Activated CD8-positive, alpha-beta memory T cell treated with anti-CD3 and anti-CD28 coated beads for 4 hours (primary cell): ENCODE results near the gene PREX1.

Experiments used
- DNase-seq, 2 donors: peaks; one replicate each; pipeline ENCODE4 v3.0.0-alpha.2; 2020; ENCODE audit warnings: low read depth in 2 of 2

PREX1 gene

GRCh38 chr20:48658198-48658476 lies 169.7 kb downstream of the PREX1 start:
- DNase-seq = no peak

- peak; percentile 26 to 47 for DNase-seq
These were observed 170.2 kb downstream of the PREX1 start for GRCh38 chr20:48657426-48658197.

GRCh38 chr20:48656661-48657211 lies 171.1 kb downstream of the PREX1 start:
- DNase-seq = no peak

- no peak for DNase-seq
These were observed 171.7 kb downstream of the PREX1 start for GRCh38 chr20:48656137-48656536.

GRCh38 chr20:48653706-48654051 lies 174.1 kb downstream of the PREX1 start:
- no peak for DNase-seq

GRCh38 chr20:48652961-48653705 lies 174.7 kb downstream of the PREX1 start:
- DNase-seq = no peak

- no peak for DNase-seq
These were observed 175.8 kb downstream of the PREX1 start for GRCh38 chr20:48651960-48652359.

- DNase-seq = no peak
These were observed 176.5 kb downstream of the PREX1 start for GRCh38 chr20:48651271-48651670.

- no peak for DNase-seq
These were observed 177.9 kb downstream of the PREX1 start for GRCh38 chr20:48649868-48650267.

- no peak for DNase-seq
These were observed 178.6 kb downstream of the PREX1 start for GRCh38 chr20:48649104-48649626.

- DNase-seq = no peak
These were observed 179.2 kb downstream of the PREX1 start for GRCh38 chr20:48648482-48649051.

- DNase-seq = no peak
These were observed 179.9 kb downstream of the PREX1 start for GRCh38 chr20:48647858-48648257.

- DNase-seq = no peak
These were observed 182.1 kb downstream of the PREX1 start for GRCh38 chr20:48645666-48646065.

- DNase-seq = no peak
These were observed 183.4 kb downstream of the PREX1 start for GRCh38 chr20:48644286-48644828.

GRCh38 chr20:48642105-48642880 lies 185.5 kb downstream of the PREX1 start:
- DNase-seq = no peak

- DNase-seq = no peak
These were observed 186.9 kb downstream of the PREX1 start for GRCh38 chr20:48640871-48641270.

GRCh38 chr20:48639899-48640298 lies 187.9 kb downstream of the PREX1 start:
- no peak for DNase-seq

GRCh38 chr20:48638546-48638945 lies 189.3 kb downstream of the PREX1 start:
- DNase-seq = no peak

GRCh38 chr20:48637461-48637860 lies 190.3 kb downstream of the PREX1 start:
- DNase-seq = no peak

- DNase-seq = no peak
These were observed 191.5 kb downstream of the PREX1 start for GRCh38 chr20:48636301-48636700.

- DNase-seq = peak in 1 of 2 donors; percentile 19
These were observed 192.0 kb downstream of the PREX1 start for GRCh38 chr20:48635791-48636267.
